Gastrocnemius medialis (tissue), 4 donors: Measurements from ENCODE around the gene ANKS6. TPM values are rescaled to one million over a fixed set of nuclear protein-coding genes. Genes with fewer than 3 reads are reported as not detected.

ENCODE experiments used
- ATAC-seq, 2 donors: fragments of 150-250 bp; one replicate each; pipeline ENCODE4 v1.9.1; 2016
- DNase-seq, 2 donors: peaks; one replicate each; pipeline ENCODE4 v3.0.0-alpha.2; 2019
- H3K27ac ChIP-seq, 4 donors: fragments of 200-600 bp; sonication (generic); 1 replicate in 1 of 4; 2 replicates in 3 of 4; pipeline ENCODE4 v1.5.1; 2016 to 2018; ENCODE audit warnings: mild to moderate bottlenecking in 2 of 4, moderate library complexity in 1 of 4
- H3K27me3 ChIP-seq, 3 donors: fragments of 200-600 bp; sonication (generic) in 2 of 3; 1 replicate in 1 of 3; 2 replicates in 2 of 3; pipeline versions ENCODE4 v1.5.1 to v1.6.0; 2016 to 2019; ENCODE audit warnings: mild to moderate bottlenecking in 1 of 3, moderate library complexity in 1 of 3
- H3K36me3 ChIP-seq, 2 donors: fragments of 200-600 bp; sonication (generic) in 1 of 2; one replicate each; pipeline ENCODE4 v1.5.1; 2017 to 2018
- H3K4me1 ChIP-seq, 2 donors: fragments of 200-600 bp; sonication (generic) in 1 of 2; one replicate each; pipeline ENCODE4 v1.5.1; 2016 to 2017; ENCODE audit warnings: mild to moderate bottlenecking in 2 of 2
- H3K4me3 ChIP-seq, 4 donors: fragments of 200-600 bp; sonication (generic) in 3 of 4; 1 replicate in 1 of 4; 2 replicates in 3 of 4; pipeline ENCODE4 v1.5.1; 2016 to 2019; ENCODE audit warnings: mild to moderate bottlenecking in 2 of 4
- H3K9me3 ChIP-seq, 3 donors: fragments of 200-600 bp; sonication (generic) in 2 of 3; 1 replicate in 1 of 3; 2 replicates in 2 of 3; pipeline ENCODE4 v1.5.1; 2016 to 2019
- CTCF ChIP-seq, 5 experiments: fragments of 450-650 bp in 3 of 5; fragments of 200-600 bp in 2 of 5; sonication (generic) in 2 of 5; IDR thresholded peaks in 4 of 5; conservative IDR thresholded peaks in 1 of 5; 1 replicate in 4 of 5; 2 replicates in 1 of 5; pipeline ENCODE4 v1.5.1; 2016 to 2019; ENCODE audit warnings: antibody characterized with exemption in 5 of 5, mild to moderate bottlenecking in 3 of 5, moderate library complexity in 3 of 5
- POLR2A ChIP-seq, 2 donors: fragments of 450-650 bp; IDR thresholded peaks; one replicate each; pipeline ENCODE4 v1.6.1; 2017; ENCODE audit warnings: antibody characterized with exemption in 2 of 2, mild to moderate bottlenecking in 2 of 2, moderate library complexity in 2 of 2
- in situ Hi-C, 4 donors: fragments of 200-750 bp; cut with MboI; loops; one replicate each; pipeline versions ENCODE4 v1.15.0 to v1.8.0; 2017; ENCODE audit warnings: low sequenced_read_pairs in 4 of 4
- intact Hi-C: fragments of 100-400 bp; cut with DNase I; formaldehyde crosslinking; loops from one replicate; pipeline ENCODE4 v1.15.1; 2023; ENCODE audit warnings: low total_unique reads
- total RNA-seq, 4 donors: library from RNA; depleted of rRNA; stranded (reverse); fragments of >200 nt; gene quantifications; one replicate each; pipeline versions ENCODE4 v1.1.0 to v1.2.3, GENCODE V29; 2016

Gene ANKS6
- total RNA-seq, 4 donors from 2014 or later = 3.9 to 7.0 (median 4.4) TPM

- intact Hi-C loops (no loop called here), in situ Hi-C loops (no loop called here)
- H3K36me3 ChIP-seq = no peaks in the 10 kb centered on the region
- peaks cover 0 to 15% (median 4%) of the 10 kb centered on the region in 3 donors for H3K27me3 ChIP-seq
- no peak for ATAC-seq
- H3K27ac ChIP-seq = no peak overlapping the region
- DNase-seq = no peak
- TF ChIP-seq POLR2A (IDR thresholded peaks at IDR 0.05) = no peak
- no peak for TF ChIP-seq CTCF (IDR thresholded peaks at IDR 0.05 in 4 of 5, conservative IDR thresholded peaks at IDR 0.05 in 1 of 5)
- H3K9me3 ChIP-seq = no peaks in the 10 kb centered on the region
- H3K4me3 ChIP-seq = no peak overlapping the region
- no peaks in the 10 kb centered on the region for H3K4me1 ChIP-seq
Observed at GRCh38 chr9:98720402-98720801, 76.0 kb downstream of the ANKS6 start.

DNA sequence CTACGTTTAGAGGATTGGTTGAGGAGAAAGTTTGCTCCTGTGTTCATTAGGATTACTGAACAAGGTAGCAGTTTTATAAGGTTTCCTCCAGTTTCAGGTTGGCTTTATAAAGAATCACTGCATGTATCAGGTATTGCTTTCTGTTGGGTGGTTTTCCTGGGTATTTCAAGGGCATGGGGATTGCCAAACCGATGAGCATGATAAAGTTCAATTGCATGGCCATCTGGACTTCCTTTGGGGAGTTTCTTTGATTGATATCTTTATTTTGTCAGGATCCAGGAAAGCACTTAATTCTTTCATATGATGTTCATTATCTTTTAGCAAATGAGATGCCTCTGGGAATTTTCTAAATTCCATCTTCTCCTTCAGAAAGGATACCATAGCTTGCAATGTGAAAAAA lies 77.3 kb downstream of the ANKS6 start:
- Histone ChIP-seq H3K9me3 (no peaks in the 10 kb centered on the region), H3K4me1 (no peaks in the 10 kb centered on the region), H3K4me3 (no peak overlapping the region), H3K36me3 (no peaks in the 10 kb centered on the region), H3K27ac (no peak overlapping the region), H3K27me3 (peaks cover 0 to 6% (median 0%) of the 10 kb centered on the region in 3 donors)
- DNase-seq (no peak), ATAC-seq (no peak)
- intact Hi-C loops = no loop called here
- TF ChIP-seq CTCF (IDR thresholded peaks at IDR 0.05 in 4 of 5, conservative IDR thresholded peaks at IDR 0.05 in 1 of 5) = no peak
- TF ChIP-seq POLR2A (IDR thresholded peaks at IDR 0.05) = no peak
- in situ Hi-C loops = no loop called here

- no peak for ATAC-seq
- TF ChIP-seq CTCF (IDR thresholded peaks at IDR 0.05 in 4 of 5, conservative IDR thresholded peaks at IDR 0.05 in 1 of 5) (no peak), POLR2A (IDR thresholded peaks at IDR 0.05) (no peak)
- H3K27me3 ChIP-seq = peaks cover 6 to 13% (median 6%) of the 10 kb centered on the region in 3 donors
- no peaks in the 10 kb centered on the region for H3K9me3 ChIP-seq
- H3K27ac ChIP-seq = no peak overlapping the region
- no peaks in the 10 kb centered on the region for H3K4me1 ChIP-seq
- H3K36me3 ChIP-seq = no peaks in the 10 kb centered on the region
- H3K4me3 ChIP-seq = no peak overlapping the region
- in situ Hi-C loops = no loop called here
- intact Hi-C loops = no loop called here
- no peak for DNase-seq
Observed at GRCh38 chr9:98714833-98715232, 81.5 kb downstream of the ANKS6 start.

GRCh38 chr9:98712987-98713386 lies 83.4 kb downstream of the ANKS6 start:
- Histone ChIP-seq H3K36me3 (no peaks in the 10 kb centered on the region), H3K27ac (no peak overlapping the region), H3K4me3 (no peak overlapping the region), H3K4me1 (peaks cover 0 to 3% of the 10 kb centered on the region in 2 donors), H3K27me3 (peaks cover 15 to 19% (median 16%) of the 10 kb centered on the region in 3 donors), H3K9me3 (no peaks in the 10 kb centered on the region)
- intact Hi-C loops = no loop called here
- in situ Hi-C loops = no loop called here
- DNase-seq (no peak), ATAC-seq (no peak)
- TF ChIP-seq CTCF (IDR thresholded peaks at IDR 0.05 in 4 of 5, conservative IDR thresholded peaks at IDR 0.05 in 1 of 5) = no peak
- TF ChIP-seq POLR2A (IDR thresholded peaks at IDR 0.05) = no peak
